Spleen (tissue), 11 donors: ENCODE results near the gene WAC. TPM values are rescaled to one million over a fixed set of nuclear protein-coding genes. Genes with fewer than 3 reads are reported as not detected.
A peak's percentile ranks its signal among the peaks of the same experiment; 100 is the strongest.

ENCODE experiments used
- DNase-seq: peaks from one replicate; pipeline ENCODE4 v3.0.0-alpha.2; 2020
- H3K27ac ChIP-seq, 8 donors: fragments of 200-600 bp; sonication (generic) in 7 of 8; 1 replicate in 4 of 8; 2 replicates in 4 of 8; pipeline versions ENCODE4 v1.5.0 to v1.8.0; 2016 to 2021; ENCODE audit warnings: inconsistent platforms in 4 of 8, mild to moderate bottlenecking in 4 of 8, moderate library complexity in 1 of 8
- H3K27me3 ChIP-seq, 7 donors: fragments of 200-600 bp; sonication (generic) in 6 of 7; replicated peaks in 1 of 7; 1 replicate in 4 of 7; 2 replicates in 3 of 7; pipeline versions ENCODE4 v1.5.0 to v1.8.0; 2016 to 2021; ENCODE audit warnings: inconsistent platforms in 3 of 7, mild to moderate bottlenecking in 1 of 7
- H3K36me3 ChIP-seq, 6 donors: fragments of 200-600 bp; sonication (generic) in 5 of 6; 1 replicate in 4 of 6; 2 replicates in 2 of 6; pipeline versions ENCODE4 v1.5.0 to v1.8.0; 2016 to 2021; ENCODE audit warnings: inconsistent platforms in 2 of 6
- H3K4me1 ChIP-seq, 6 donors: fragments of 200-600 bp; sonication (generic) in 5 of 6; 1 replicate in 3 of 6; 2 replicates in 3 of 6; pipeline versions ENCODE4 v1.5.0 to v1.8.0; 2016 to 2021; ENCODE audit warnings: inconsistent platforms in 3 of 6
- H3K4me3 ChIP-seq, 8 donors: fragments of 200-600 bp; sonication (generic) in 7 of 8; 1 replicate in 4 of 8; 2 replicates in 4 of 8; pipeline versions ENCODE4 v1.5.0 to v1.8.0; 2016 to 2021; ENCODE audit warnings: inconsistent platforms in 4 of 8, mild to moderate bottlenecking in 4 of 8, moderate library complexity in 2 of 8
- H3K9me3 ChIP-seq, 8 donors: fragments of 200-600 bp; sonication (generic) in 7 of 8; 1 replicate in 4 of 8; 2 replicates in 4 of 8; pipeline versions ENCODE4 v1.5.0 to v1.8.0; 2016 to 2021; ENCODE audit warnings: inconsistent platforms in 4 of 8
- CTCF ChIP-seq, 11 experiments: fragments of 200-600 bp in 7 of 11; fragments of 450-650 bp in 4 of 11; sonication (generic) in 4 of 11; IDR thresholded peaks in 8 of 11; conservative IDR thresholded peaks in 3 of 11; 1 replicate in 7 of 11; 2 replicates in 4 of 11; pipeline versions ENCODE4 v1.4.0 to v1.8.0; 2016 to 2021; ENCODE audit warnings: antibody characterized with exemption in 11 of 11, inconsistent platforms in 4 of 11, mild to moderate bottlenecking in 1 of 11
- POLR2A ChIP-seq, 3 donors: fragments of 450-650 bp; IDR thresholded peaks; one replicate each; pipeline ENCODE4 v1.5.1; 2017; ENCODE audit warnings: antibody characterized with exemption in 3 of 3, mild to moderate bottlenecking in 1 of 3
- POLR2AphosphoS5 ChIP-seq, 3 donors: sonication (generic); formaldehyde crosslinking; IDR thresholded peaks; one replicate each; pipeline ENCODE4 v1.5.1; 2017; ENCODE audit warnings: antibody characterized with exemption in 3 of 3
- WGBS, 5 donors: extraction: QIAGEN DNeasy Blood & Tissue Kit in 3 of 5; methylation state at CpG; one replicate each; pipeline versions ENCODE4 v1.1.5 to v1.1.7; 2013 to 2018; 5-methylcytosine and 5-hydroxymethylcytosine counted together
- intact Hi-C: fragments of 100-400 bp; cut with DNase I; formaldehyde crosslinking; loops from one replicate; pipeline ENCODE4 v1.15.0; 2023; ENCODE audit warnings: low total_unique reads
- polyA plus RNA-seq, 3 donors: library from polyadenylated mRNA; stranded (reverse); fragments of 200-250 nt; gene quantifications; one replicate each; pipeline ENCODE4 v1.2.1, GENCODE V29; 2013
- total RNA-seq, 7 donors: library from RNA; depleted of rRNA in 3 of 7; stranded (reverse); fragments of >200 nt in 3 of 7; fragmentation: NEBNext Ultra II Directional in 4 of 7; extraction: Animal tissue kit (Norgen Biotek cat#: 25700) in 4 of 7; gene quantifications; one replicate each; pipeline versions ENCODE4 v1.1.0 to v1.2.1, GENCODE V29; 2016 to 2021
- donor health status: healthy with polysubstance abuse.
- donor health status: DM: no; HTN: no; CAD: no; lungs with moderate emphysema.
- donor health status: DM: no; HTN: no; CAD: no.
- donor health status: Bipolar disorder and iron deficiency.
- donor health status: healthy.
- donor health status: DM: no; HTN: no; CAD: no.
- donor health status: DM: yes; HTN: yes; CAD: no.

Gene WAC
- total and polyA plus RNA-seq, 10 donors = 29.6 to 181 (median 142) TPM

GRCh38 chr10:28558186-28558585 lies 25.3 kb downstream of the WAC start:
- Histone ChIP-seq H3K36me3 (peaks cover 0 to 79% (median 24%) of the 10 kb centered on the region in 6 donors), H3K27ac (peak overlapping the region in 3 of 8 donors; percentile 10 to 34 (median 24)), H3K9me3 (no peaks in the 10 kb centered on the region), H3K4me3 (no peak overlapping the region), H3K4me1 (peaks cover 35 to 100% (median 77%) of the 10 kb centered on the region in 6 donors), H3K27me3 (no peaks in the 10 kb centered on the region)
- intact Hi-C loops = no loop called here
- 63 to 82% (median 72%) methylated on average over 3 of the region's 3 CpGs for WGBS, 5 donors
- no peak for TF ChIP-seq POLR2A (IDR thresholded peaks at IDR 0.05)
- no peak for TF ChIP-seq POLR2AphosphoS5 (IDR thresholded peaks at IDR 0.05)
- TF ChIP-seq CTCF (IDR thresholded peaks at IDR 0.05 in 8 of 11, conservative IDR thresholded peaks at IDR 0.05 in 3 of 11) = no peak
- DNase-seq = no peak

- Histone ChIP-seq H3K4me3 (no peak overlapping the region), H3K27me3 (no peaks in the 10 kb centered on the region), H3K36me3 (peaks cover 0 to 77% (median 24%) of the 10 kb centered on the region in 6 donors), H3K27ac (peak overlapping the region in 4 of 8 donors; percentile 4 to 53 (median 22)), H3K4me1 (peaks cover 30 to 100% (median 74%) of the 10 kb centered on the region in 6 donors), H3K9me3 (no peaks in the 10 kb centered on the region)
- no peak for DNase-seq
- intact Hi-C loops = no loop called here
- 70 to 82% (median 78%) methylated on average over 8 of the region's 8 CpGs for WGBS, 5 donors
- TF ChIP-seq POLR2AphosphoS5 (IDR thresholded peaks at IDR 0.05) (no peak), POLR2A (IDR thresholded peaks at IDR 0.05) (no peak), CTCF (IDR thresholded peaks at IDR 0.05 in 8 of 11, conservative IDR thresholded peaks at IDR 0.05 in 3 of 11) (no peak)
These were observed 26.1 kb downstream of the WAC start for GRCh38 chr10:28558923-28559508.

- H3K4me3 ChIP-seq = no peak overlapping the region
- H3K4me1 ChIP-seq = peaks cover 30 to 100% (median 74%) of the 10 kb centered on the region in 6 donors
- intact Hi-C loops = no loop called here
- TF ChIP-seq POLR2AphosphoS5 (IDR thresholded peaks at IDR 0.05) (no peak), POLR2A (IDR thresholded peaks at IDR 0.05) (no peak), CTCF (IDR thresholded peaks at IDR 0.05 in 8 of 11, conservative IDR thresholded peaks at IDR 0.05 in 3 of 11) (no peak)
- WGBS, 5 donors = 83 to 89% (median 87%) methylated on average over 4 of the region's 4 CpGs
- DNase-seq = no peak
- no peaks in the 10 kb centered on the region for H3K27me3 ChIP-seq
- peak overlapping the region in 4 of 8 donors; percentile 4 to 53 (median 14) for H3K27ac ChIP-seq
- H3K36me3 ChIP-seq = peaks cover 0 to 76% (median 22%) of the 10 kb centered on the region in 6 donors
- no peaks in the 10 kb centered on the region for H3K9me3 ChIP-seq
These were observed 26.7 kb downstream of the WAC start for GRCh38 chr10:28559618-28560017.

GRCh38 chr10:28560617-28561016 lies 27.7 kb downstream of the WAC start:
- no peaks in the 10 kb centered on the region for H3K9me3 ChIP-seq
- peaks cover 0 to 76% (median 18%) of the 10 kb centered on the region in 6 donors for H3K36me3 ChIP-seq
- WGBS, 5 donors = 86 to 94% (median 91%) methylated on average over 3 of the region's 3 CpGs
- TF ChIP-seq POLR2A (IDR thresholded peaks at IDR 0.05) (no peak), CTCF (IDR thresholded peaks at IDR 0.05 in 8 of 11, conservative IDR thresholded peaks at IDR 0.05 in 3 of 11) (no peak), POLR2AphosphoS5 (IDR thresholded peaks at IDR 0.05) (no peak)
- no peaks in the 10 kb centered on the region for H3K27me3 ChIP-seq
- H3K27ac ChIP-seq = peak overlapping the region in 2 of 8 donors; percentile 1 to 24
- no peak overlapping the region for H3K4me3 ChIP-seq
- peaks cover 36 to 100% (median 74%) of the 10 kb centered on the region in 6 donors for H3K4me1 ChIP-seq
- intact Hi-C loops = no loop called here
- no peak for DNase-seq
